Activated naive CD8-positive, alpha-beta T cell treated with anti-CD3 and anti-CD28 coated beads, Interleukin-2, amount 50 U/mL, for 16 hours (primary cell): ENCODE results near the gene KCTD8.

Experiments used
- DNase-seq: peaks from one replicate; pipeline ENCODE4 v3.0.0-alpha.2; 2020; ENCODE audit warnings: low read depth, low spot score

KCTD8 gene

DNA sequence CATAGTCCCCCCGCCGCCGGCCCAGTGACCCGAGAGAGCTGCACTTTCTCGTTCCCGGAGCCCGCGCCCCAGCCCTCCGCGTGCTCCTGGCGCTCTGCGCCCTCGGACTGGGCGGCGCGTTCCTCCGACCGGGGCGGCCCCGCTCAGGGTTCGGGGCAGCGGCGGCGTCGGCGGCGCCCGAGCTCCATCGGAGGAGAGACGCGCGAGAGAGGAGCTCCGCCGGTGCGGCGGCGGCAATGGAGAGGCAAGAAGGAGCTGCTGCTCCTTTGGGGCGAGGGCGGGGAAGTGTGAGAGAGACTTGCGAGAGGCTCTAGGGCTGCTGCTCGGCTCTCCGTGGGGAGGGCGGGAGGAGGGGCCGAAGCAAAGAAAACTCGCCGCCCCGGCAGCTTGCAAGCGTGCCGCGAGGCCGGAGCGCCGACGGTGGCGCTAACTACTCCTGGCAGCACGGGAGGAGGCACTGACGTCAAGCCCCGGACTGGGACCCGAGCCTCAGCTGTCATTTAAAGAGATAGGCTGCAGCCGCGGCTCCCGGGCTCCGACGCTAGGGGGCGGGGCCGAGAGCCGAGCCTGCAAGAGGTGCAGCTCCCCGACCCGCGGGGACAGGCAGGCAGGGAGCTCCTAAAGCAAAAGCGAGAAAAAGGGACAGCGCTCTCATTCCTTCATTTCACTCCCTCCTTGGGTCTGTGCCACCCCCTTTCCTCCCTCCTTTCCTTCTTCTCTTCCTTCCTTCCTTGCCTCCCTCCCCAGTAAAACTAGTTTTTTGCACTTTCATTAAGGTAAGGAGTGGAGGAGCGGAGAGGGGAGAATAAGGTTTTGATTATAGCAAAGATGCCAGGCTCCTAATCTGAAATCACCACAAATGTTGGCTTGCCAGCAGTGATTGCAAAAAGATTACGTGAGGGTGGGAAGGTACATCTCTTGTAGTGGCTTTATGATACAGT is at the start of gene KCTD8:
Gene KCTD8 (minus strand): TSS at position 289 of the 941 bp plus-strand sequence.
- peak; percentile 15 for DNase-seq

DNA sequence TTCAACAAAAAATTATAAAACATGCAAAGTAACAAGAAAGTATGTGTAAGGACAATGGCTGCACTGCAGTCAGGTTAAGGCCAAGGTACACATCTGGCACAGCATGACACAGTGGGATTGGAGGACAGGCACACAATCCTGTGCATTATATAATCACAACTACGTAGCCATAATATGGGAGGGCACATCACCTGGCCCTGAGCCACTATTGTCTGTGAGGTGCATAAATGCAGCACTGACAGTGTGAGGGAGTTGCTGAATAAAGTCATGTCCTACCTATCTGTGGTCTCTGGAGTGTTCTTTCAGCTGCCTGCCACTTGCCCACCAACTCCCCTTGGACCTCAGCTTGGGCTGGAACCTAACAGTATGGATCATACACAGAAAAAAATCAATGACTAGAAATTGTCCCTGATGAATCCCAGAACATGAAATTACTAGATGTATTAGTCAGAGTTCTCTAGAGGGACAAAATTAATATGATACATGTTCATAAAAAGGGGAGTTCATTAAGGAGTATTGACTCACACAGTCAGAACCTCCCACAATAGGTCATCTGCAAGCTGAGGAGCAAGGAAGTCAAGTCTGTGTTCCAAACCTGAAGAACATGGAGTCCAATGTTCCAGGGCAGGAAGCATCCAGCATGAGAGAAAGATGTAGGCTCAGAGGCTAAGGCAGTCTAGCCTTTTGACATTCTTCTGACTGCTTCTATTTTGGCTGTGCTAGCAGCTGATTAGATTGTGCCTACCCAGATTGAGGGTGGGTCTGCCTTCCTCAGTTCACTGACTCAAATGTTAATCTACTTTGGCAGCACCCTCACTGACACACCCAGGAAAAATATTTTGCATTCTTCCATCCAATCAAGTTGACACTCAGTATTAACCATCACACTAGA is 46.4 kb upstream of the KCTD8 start:
- no peak for DNase-seq

DNA sequence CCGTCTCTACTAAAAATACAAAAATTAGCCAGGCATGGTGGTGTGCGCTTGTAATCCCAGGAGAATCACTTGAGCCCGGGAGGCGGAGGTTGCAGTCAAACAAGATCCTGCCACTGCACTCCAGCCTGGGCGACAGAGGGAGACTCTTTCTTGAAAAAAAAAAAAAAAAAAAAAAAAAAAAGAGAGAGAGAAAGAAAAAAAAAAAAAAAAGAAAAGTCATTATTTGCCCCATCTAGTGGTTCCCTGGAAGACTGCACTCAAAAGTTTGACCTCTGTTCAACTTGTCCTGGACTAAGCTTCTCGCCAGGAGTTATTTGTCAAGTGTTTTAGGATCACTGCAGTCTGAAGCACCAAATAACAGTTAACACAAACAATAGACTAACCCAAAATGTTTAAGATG is 45.3 kb upstream of the KCTD8 start:
- DNase-seq = no peak

DNA sequence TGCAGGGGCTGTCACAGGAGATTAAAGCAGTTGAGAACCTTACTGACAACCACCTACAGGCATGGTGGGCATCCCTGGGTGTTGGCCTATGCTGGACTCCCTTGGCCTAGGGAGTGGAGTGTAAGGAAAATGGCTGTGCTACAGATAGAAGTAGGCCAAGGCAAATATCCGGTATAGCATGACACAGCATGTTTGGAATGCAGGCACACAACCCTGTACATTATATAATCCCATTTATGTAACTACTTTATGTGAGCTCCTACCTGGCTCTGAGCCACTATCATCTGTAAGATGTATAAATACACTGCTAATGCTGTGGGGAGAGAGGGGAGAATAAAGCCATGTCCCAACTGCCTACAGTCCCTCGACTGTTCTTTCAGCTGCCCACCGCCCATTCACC is 38.7 kb upstream of the KCTD8 start:
- no peak for DNase-seq

DNA sequence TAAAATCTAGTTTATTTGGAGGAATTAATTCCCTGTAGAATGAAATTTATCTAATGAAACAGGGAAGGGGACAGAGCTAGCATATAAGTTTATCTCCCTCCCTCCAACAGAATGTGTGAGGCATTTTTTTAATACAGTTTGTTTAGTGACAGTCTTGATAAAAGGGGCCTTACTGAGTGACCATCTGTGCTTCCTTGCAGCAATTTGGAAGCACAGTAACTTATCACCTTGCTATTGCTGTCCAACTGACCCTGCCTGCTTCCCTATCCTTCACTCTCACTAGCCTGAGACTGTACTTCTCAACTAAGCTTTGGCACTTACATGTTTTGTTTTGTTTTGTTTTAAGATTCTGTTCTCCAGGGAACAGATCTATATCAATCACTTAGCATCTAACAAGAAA is 31.1 kb upstream of the KCTD8 start:
- DNase-seq = no peak

DNA sequence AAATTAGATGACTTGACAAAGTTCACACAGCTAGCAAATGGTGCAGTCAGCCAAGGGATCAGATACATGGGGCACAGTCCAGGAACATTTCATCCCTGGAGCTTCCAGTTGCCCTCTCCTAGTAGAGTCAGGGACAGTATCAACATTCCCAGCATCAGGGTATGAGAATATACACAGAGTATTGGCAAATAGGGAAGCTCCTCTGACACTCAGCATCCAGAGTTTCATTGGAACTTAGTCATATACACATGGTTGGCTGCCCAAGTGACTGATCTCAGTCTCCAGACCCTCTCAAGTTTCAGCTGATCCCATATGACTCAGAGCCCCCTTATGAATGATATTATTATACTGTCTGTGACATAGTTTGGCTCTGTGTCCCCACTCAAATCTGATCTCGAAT is 13.7 kb upstream of the KCTD8 start:
- DNase-seq = no peak

DNA sequence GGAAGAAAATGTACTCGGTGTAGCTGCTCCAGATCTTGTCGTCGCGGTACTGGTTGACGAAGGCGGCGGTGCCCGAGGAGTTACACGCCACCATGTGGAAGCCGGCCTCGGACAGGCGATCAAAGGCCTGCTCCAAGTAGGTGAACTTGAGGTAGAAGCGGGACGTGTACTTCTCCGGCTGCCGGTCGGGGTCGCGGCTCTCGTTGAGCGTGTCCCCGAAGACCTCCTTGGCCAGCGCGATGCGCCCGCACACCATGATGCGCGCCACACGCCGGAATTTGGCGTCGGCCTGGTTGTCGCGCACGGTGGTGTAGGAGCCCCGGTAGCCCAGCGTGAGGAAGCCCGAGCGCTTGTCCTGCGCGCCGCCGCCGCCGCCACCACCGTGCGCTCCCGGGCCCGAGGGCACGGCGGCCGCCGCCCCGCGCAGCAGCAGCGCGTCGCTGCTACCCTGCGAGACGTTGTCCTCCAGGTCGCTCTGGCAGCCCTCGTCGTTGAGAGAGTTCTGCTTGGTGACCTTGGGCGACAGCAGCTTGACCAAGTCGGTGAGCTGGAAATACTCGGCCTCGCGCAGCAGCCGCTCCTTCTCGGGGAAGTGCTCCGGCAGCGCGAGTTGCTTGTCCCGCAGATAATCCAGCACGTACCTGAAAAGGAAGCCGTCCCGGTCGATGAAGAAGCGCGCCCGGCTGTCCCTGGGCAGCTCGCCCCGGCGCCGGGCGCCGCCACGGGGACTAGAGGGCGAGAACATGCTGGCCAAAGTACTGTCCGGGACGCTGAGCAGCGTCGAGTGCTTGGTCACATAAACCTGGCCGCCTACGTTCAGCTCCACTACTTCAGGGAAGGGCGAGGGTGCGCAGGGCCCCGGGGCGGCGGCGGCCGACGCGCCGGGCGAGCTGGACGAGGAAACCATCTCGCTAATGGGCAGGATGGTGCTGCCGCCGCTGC is 775 bp downstream of the KCTD8 start:
- no peak for DNase-seq

DNA sequence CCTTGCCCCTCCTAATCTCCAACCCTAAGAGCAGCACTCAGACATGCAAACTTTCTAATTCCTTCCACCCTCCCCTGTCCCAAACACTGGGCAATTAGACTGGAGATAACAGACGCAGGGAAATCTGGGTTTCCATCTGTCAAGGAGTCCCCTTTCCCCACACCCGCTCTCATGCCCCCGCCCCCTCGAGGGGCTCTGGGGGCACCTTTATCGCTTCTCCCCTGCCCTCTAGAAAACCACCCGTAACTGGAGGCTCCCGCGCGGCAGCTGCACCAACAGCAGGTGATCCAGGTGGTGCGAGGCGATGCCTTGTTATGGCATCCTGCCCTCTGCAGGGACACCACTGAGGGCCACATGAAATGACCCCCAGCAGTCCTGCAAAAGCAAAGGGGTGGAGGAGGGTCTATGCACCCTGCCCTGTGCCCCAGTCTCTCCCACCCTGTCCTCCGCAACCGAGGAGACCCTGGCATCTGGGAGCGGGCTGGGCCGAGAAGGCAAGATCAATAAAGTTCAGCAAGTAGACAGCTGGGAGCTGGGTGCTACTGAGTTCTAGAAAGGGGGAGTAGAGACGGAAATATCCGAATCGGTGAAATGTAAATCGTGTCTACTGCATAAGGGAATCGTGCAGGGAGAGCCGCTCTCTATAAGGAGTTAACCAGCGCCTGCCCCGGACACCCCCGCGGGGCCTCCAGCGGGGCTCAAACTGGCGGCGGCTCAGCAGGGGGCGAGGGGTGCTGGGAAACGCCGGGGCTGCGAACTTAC is 1.6 kb downstream of the KCTD8 start:
- DNase-seq = no peak

DNA sequence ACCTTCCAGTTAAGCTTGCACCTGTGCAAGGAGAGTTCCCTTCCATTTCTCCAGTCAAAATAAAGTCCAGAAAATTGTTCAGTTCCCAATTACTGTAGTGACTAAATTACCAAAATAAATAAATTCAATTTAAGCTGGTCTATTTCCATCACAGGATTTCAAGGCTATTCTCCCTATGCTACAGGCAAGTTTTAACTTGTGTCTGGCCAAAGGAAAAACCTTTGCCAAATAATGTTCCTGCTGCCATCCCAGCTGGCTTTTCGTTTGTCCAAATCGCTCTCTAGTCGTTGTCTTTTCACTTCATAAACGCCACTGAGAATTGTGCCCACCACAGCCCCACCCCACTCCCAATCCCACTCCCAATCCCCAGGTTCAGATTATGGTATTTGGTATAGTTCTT is 2.4 kb downstream of the KCTD8 start:
- no peak for DNase-seq

DNA sequence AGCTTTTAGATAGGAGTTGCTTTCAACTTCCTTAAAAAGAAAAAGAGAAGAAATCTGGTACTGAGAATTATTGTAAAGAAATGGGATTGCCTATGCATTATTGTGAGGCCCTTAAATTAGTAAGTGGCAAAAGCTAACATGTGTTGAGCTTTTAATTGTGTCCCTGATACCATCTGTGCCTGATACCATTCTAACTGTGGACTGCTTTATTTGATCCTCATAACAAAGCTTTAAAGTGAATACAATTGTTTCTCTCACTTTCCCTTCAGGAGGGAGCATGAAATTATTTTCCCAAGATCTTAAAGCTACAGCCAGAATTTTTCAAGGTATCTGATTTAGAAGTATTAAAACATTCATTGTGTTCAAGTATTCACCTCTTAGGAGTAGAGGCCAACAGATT is 9.9 kb downstream of the KCTD8 start:
- DNase-seq = no peak

DNA sequence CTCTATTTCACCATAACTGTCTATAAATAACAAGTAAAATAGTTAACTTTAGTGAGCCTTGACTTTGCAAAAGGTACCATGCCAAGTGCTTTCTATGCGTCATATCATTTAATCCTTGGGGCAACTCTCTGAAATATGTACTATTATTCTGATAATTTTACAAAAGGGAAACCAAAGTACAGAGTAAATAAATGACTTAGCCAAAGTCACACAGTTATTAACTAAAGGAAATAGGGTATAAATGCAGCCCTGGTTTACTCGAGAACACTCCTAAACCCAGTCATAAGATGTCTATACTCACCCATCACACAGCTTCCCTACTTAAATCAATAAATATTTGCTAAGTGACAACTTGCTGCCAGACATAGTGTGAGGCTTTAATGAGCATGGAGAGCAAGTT is 14.4 kb downstream of the KCTD8 start:
- no peak for DNase-seq

DNA sequence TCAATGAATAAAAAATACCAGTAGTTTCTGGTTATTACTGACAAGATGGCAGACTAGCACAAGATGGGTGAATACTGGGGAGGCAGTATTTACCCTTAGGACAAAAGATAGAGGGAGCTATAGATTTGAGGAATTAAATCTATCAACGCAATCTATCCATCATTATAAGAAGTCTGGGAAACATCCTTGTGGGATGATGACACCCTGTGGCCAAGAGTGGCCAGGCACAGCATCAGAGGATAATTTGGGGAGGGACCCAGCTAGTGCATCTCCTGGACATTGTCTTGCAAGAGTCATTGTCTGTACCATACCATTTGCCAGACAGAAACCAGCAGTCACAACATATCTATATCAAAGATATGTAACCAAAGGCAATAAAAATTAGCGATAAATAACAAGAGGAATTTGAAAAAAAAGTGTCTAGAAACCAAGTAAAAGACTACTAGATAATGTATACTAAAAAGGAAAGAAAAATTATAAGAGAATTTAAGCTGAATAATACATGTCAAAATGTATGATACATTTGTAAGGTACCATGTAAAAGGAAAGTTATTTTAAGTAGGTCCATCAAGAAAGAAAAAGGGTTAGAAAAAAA is 22.9 kb downstream of the KCTD8 start:
- no peak for DNase-seq

DNA sequence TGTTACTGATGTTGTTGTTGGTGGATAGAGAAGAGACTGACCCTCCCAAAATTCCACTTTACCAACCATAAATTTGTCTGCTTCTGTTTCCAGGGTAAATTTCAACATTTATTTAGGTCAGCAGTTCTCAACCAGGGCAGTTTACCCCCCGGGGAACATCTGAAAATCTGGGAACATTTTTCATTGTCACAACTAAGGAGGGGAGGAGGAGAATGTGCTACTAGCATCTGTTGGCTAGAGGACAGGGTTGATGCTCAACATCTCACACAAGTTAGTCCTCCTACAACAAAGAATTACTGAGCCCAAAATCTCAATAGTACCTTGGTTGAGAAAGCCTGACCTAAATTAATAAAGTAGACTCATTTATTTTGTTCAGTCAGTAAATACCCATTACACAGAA is 25.7 kb downstream of the KCTD8 start:
- no peak for DNase-seq

DNA sequence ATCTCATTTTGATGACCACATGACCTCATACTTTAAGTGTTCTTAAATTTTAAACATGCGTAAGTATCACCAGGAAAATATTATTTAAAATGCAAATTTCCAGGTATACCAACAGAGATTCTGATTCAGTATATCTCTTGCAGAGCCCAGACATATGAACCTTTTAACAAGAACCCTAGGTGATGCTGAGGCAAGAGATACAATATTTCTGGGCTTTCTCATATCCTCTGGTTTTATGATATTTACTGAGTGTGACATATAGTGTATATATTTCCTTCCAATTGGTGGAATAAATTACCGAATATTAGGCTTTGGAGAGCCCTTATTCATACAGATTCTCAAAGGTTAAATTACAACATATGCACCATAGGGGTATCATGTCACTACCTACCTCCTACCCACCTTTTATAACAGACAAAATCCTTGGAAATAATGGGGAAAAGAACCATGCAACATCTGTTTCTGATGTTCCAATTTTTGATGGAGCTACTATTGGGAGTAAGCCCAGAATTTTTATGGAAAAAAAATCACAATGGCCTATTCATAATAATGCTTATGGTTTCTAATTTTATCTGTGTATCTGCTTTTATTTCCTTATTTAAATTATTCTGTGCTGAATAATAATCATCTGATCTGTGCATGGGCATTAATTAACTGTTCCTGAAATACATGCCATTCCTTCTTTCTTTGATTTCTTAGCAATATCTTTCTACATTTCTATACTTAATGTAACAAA is 27.1 kb downstream of the KCTD8 start:
- DNase-seq = no peak

DNA sequence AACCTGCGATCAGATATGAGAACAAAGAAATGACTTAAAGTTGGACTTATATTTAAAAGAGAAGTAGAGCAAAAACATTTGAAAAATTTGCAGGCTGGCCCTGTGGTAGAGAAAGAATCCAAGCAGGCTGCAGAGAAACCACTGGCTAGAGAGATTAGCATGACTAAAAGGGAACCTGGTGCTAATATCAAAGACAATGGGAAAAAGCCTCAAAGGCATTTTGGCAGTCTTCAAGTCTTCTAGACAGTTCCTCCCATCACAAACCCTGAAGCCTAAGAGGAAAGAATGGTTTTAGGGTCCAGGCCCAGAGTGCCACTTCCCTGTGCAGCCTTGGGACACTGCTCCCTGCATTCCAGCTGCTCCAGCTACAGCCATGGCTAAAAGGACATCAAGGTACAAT is 33.4 kb downstream of the KCTD8 start:
- DNase-seq = no peak

DNA sequence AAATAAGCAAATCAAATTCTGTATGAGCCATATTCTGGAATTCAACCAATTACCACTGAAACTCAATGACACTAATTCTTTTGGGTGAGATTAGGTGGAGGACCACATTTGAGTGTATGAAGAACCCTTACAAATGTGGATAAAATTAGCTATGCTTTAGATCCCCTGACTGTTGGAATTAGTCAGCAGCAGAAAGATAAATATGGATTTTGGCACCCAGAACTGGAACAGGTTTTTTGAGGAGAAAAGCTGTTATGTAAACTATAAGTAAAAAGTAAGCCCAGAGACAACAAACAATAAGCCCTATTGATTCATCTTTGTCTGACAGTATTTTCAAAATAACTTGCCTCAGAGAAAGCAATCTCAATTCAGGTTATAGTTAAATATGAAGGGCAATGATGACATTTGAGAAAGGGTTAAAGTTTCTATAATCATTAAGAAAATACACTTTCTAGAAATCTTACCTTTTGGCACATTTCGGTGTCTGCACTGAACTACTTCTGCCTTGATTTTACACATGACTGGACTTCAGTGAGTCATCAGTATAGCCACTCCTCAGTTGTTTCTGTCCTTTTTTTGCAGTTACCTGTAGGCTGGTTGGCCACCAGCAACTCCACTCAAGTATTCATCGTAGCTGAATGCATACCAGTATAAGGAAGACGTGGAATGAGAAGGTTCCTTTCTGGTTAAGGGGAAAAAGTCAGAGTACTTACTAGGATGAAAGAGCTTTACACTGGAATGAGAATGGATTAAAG is 80.0 kb downstream of the KCTD8 start:
- DNase-seq = no peak

DNA sequence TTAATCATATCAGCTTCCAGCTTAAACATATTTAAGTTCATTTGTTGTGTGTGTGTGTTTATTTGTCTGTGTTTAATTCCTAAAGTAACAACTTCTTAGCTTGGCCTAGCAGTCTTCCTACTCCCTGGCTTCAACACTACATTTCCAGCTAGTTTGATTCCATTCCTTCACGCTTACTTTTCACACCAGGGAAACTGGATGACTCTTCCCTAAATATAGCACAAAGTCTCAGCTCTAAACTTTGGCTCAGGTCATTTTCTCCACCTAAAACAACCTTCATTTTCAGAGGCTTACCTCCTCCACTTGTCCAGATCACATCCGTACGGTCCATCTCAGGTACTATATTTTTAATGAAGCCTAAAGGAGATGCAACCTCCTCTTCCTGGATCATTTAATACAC is 94.4 kb downstream of the KCTD8 start:
- DNase-seq = no peak

DNA sequence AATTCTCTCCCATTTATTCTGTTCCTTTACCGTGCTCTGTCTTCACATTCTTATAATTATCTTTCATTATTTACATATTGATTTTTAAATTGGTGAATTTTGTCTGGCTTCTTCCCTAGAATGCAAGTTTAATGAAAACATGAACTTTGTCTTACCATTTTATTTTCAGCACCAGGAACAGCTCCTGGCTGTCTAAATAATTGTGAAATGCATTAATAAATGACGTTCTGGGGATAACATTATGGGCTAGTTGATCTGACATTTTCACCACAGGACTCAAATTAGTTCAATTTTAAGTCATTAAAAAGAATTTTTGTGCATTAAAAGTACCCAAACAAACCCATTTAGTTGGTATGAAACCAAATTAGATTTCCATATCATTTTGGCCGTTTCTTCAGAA is 97.5 kb downstream of the KCTD8 start:
- no peak for DNase-seq

DNA sequence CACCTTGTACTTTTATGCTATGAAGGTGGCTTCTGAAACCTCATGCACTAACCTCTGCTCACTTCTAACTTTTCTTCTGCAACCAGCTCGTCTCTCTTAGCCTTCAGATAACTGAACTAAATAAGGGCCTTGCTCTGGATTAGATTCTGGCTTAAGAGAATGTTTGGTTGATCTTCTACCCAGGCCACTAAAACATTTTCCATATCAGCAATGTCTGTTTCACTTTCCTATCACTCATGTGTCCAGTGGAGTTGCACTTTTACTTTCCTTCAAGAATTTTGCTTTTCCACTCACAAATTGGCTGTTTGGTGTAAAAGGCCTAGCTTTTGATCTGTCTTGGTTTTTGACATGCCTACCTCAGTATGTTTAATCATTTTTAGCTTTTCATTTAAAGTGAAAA is 105.8 kb downstream of the KCTD8 start:
- no peak for DNase-seq
